HEK293 (cell line): ENCODE results near the gene RBM17.

Experiments used
- ZBTB8A ChIP-seq: fragments of 450-650 bp; formaldehyde crosslinking; IDR thresholded peaks from 2 replicates; pipeline ENCODE4 v1.5.1; 2016; ENCODE audit warnings: missing biosample characterization, missing genetic modification characterization
- ZFP69B ChIP-seq: fragments of 450-650 bp; formaldehyde crosslinking; IDR thresholded peaks from 2 replicates; pipeline ENCODE4 v1.5.1; 2016; ENCODE audit warnings: missing biosample characterization, missing genetic modification characterization
- ZNF169 ChIP-seq: fragments of 450-650 bp; formaldehyde crosslinking; IDR thresholded peaks from 2 replicates; pipeline ENCODE4 v1.5.1; 2016; ENCODE audit warnings: missing biosample characterization, missing genetic modification characterization
- ZNF175 ChIP-seq: fragments of 450-650 bp; formaldehyde crosslinking; IDR thresholded peaks from 2 replicates; pipeline ENCODE4 v1.5.1; 2016; ENCODE audit warnings: missing biosample characterization, missing genetic modification characterization
- ZNF292 ChIP-seq: fragments of 450-650 bp; formaldehyde crosslinking; IDR thresholded peaks from 2 replicates; pipeline ENCODE4 v1.5.1; 2016; ENCODE audit warnings: low read depth, missing biosample characterization, missing genetic modification characterization, borderline replicate concordance
- ZNF777 ChIP-seq: fragments of 450-650 bp; formaldehyde crosslinking; IDR thresholded peaks from 2 replicates; pipeline ENCODE4 v1.5.1; 2017; ENCODE audit warnings: missing biosample characterization, missing genetic modification characterization, borderline replicate concordance
- TF ChIP-seq, protein P1 (sequence below): fragments of 450-650 bp; formaldehyde crosslinking; IDR thresholded peaks from 2 replicates; pipeline ENCODE4 v1.5.1; 2016; ENCODE audit warnings: missing biosample characterization, missing genetic modification characterization
- TF ChIP-seq, protein P2 (sequence below): fragments of 450-650 bp; formaldehyde crosslinking; IDR thresholded peaks from 2 replicates; pipeline ENCODE4 v1.5.1; 2016; ENCODE audit warnings: missing biosample characterization, missing genetic modification characterization
- TF ChIP-seq, protein P3 (sequence below): fragments of 450-650 bp; formaldehyde crosslinking; IDR thresholded peaks from 2 replicates; pipeline ENCODE4 v1.5.1; 2016; ENCODE audit warnings: missing biosample characterization, missing genetic modification characterization
- TF ChIP-seq, protein P4 (sequence below): fragments of 450-650 bp; IDR thresholded peaks from 2 replicates; pipeline ENCODE4 v1.5.1; 2018; ENCODE audit warnings: missing biosample characterization, mild to moderate bottlenecking, missing genetic modification characterization

DNA sequence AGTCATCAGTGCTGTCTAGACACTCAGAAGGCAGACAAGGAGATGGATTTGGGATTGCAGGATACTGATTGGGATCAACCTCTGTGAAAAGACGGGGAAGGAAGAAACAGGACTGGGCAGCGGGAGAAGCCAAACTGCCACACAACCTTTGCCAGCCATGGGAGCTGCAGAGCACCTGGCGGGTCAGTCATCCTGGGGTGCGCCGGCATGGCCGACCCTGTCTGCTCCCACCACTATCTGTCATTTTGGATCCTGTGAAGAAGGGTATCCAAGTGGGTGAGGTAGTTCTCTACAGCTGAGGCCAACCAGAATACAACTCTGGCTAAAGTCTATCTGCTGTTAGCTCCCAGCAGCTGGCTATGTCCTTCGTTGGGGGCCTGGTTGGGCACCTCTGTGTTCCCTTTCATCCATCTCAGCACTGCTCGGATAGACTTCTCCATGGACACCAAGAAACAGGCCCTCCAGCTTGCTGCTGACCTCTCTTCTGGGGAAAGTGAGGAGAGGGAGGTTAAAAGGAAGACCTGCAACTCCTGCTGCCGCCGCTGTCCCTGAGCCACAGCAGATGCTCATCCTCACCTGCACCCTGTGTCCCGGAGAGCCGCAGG is 11.7 kb upstream of the RBM17 start:
- TF ChIP-seq ZBTB8A (tag by site-specific recombination) = no peak
- TF ChIP-seq, protein P1, sequence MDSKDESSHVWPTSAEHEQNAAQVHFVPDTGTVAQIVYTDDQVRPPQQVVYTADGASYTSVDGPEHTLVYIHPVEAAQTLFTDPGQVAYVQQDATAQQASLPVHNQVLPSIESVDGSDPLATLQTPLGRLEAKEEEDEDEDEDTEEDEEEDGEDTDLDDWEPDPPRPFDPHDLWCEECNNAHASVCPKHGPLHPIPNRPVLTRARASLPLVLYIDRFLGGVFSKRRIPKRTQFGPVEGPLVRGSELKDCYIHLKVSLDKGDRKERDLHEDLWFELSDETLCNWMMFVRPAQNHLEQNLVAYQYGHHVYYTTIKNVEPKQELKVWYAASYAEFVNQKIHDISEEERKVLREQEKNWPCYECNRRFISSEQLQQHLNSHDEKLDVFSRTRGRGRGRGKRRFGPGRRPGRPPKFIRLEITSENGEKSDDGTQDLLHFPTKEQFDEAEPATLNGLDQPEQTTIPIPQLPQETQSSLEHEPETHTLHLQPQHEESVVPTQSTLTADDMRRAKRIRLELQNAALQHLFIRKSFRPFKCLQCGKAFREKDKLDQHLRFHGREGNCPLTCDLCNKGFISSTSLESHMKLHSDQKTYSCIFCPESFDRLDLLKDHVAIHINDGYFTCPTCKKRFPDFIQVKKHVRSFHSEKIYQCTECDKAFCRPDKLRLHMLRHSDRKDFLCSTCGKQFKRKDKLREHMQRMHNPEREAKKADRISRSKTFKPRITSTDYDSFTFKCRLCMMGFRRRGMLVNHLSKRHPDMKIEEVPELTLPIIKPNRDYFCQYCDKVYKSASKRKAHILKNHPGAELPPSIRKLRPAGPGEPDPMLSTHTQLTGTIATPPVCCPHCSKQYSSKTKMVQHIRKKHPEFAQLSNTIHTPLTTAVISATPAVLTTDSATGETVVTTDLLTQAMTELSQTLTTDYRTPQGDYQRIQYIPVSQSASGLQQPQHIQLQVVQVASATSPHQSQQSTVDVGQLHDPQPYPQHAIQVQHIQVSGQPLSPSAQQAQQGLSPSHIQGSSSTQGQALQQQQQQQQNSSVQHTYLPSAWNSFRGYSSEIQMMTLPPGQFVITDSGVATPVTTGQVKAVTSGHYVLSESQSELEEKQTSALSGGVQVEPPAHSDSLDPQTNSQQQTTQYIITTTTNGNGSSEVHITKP = no peak
- TF ChIP-seq, protein P2, sequence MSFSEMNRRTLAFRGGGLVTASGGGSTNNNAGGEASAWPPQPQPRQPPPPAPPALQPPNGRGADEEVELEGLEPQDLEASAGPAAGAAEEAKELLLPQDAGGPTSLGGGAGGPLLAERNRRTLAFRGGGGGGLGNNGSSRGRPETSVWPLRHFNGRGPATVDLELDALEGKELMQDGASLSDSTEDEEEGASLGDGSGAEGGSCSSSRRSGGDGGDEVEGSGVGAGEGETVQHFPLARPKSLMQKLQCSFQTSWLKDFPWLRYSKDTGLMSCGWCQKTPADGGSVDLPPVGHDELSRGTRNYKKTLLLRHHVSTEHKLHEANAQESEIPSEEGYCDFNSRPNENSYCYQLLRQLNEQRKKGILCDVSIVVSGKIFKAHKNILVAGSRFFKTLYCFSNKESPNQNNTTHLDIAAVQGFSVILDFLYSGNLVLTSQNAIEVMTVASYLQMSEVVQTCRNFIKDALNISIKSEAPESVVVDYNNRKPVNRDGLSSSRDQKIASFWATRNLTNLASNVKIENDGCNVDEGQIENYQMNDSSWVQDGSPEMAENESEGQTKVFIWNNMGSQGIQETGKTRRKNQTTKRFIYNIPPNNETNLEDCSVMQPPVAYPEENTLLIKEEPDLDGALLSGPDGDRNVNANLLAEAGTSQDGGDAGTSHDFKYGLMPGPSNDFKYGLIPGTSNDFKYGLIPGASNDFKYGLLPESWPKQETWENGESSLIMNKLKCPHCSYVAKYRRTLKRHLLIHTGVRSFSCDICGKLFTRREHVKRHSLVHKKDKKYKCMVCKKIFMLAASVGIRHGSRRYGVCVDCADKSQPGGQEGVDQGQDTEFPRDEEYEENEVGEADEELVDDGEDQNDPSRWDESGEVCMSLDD (tag by site-specific recombination) = no peak
- TF ChIP-seq ZNF169 (tag by site-specific recombination) = no peak
- TF ChIP-seq, protein P3, sequence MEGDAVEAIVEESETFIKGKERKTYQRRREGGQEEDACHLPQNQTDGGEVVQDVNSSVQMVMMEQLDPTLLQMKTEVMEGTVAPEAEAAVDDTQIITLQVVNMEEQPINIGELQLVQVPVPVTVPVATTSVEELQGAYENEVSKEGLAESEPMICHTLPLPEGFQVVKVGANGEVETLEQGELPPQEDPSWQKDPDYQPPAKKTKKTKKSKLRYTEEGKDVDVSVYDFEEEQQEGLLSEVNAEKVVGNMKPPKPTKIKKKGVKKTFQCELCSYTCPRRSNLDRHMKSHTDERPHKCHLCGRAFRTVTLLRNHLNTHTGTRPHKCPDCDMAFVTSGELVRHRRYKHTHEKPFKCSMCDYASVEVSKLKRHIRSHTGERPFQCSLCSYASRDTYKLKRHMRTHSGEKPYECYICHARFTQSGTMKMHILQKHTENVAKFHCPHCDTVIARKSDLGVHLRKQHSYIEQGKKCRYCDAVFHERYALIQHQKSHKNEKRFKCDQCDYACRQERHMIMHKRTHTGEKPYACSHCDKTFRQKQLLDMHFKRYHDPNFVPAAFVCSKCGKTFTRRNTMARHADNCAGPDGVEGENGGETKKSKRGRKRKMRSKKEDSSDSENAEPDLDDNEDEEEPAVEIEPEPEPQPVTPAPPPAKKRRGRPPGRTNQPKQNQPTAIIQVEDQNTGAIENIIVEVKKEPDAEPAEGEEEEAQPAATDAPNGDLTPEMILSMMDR = no peak
- TF ChIP-seq, protein P4, sequence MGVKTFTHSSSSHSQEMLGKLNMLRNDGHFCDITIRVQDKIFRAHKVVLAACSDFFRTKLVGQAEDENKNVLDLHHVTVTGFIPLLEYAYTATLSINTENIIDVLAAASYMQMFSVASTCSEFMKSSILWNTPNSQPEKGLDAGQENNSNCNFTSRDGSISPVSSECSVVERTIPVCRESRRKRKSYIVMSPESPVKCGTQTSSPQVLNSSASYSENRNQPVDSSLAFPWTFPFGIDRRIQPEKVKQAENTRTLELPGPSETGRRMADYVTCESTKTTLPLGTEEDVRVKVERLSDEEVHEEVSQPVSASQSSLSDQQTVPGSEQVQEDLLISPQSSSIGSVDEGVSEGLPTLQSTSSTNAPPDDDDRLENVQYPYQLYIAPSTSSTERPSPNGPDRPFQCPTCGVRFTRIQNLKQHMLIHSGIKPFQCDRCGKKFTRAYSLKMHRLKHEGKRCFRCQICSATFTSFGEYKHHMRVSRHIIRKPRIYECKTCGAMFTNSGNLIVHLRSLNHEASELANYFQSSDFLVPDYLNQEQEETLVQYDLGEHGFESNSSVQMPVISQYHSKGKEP (tag by site-specific recombination) = no peak
- TF ChIP-seq ZNF175 (tag by site-specific recombination) = no peak
- no peak for TF ChIP-seq ZNF292 (tag by site-specific recombination)
- TF ChIP-seq ZNF777 (tag by site-specific recombination) = no peak
- TF ChIP-seq ZFP69B (tag by site-specific recombination) = no peak
